GM13977 (cell line): ENCODE measurements around the gene PIM3.

Experiments
- DNase-seq: peaks from one replicate; pipeline ENCODE4 v3.0.0; 2012; ENCODE audit warnings: low spot score
- CTCF ChIP-seq: IDR thresholded peaks from 2 replicates; pipeline ENCODE4 v1.5.1; 2012; ENCODE audit warnings: mild to moderate bottlenecking, control low read depth; ENCODE audit not compliant: insufficient read depth; ENCODE audit errors: extremely low read depth, missing control alignments
- in situ Hi-C: fragments of 300-500 bp; cut with MboI; formaldehyde crosslinking; loops from one replicate; pipeline ENCODE4 v1.12.0; 2022; ENCODE audit warnings: low sequenced_read_pairs, low pct_unique_long_range_greater_than_20kb, mixed read lengths, inconsistent platforms; ENCODE audit not compliant: unreplicated experiment

PIM3 gene

GRCh38 chr22:49933236-49934159 is 27.1 kb upstream of the PIM3 start:
- in situ Hi-C loops: loop anchor here (25.0 kb wide), 1 partner anchor 104 kb away; no protein-coding TSS in a partner anchor
- no peak for TF ChIP-seq CTCF
- no peak for DNase-seq

GRCh38 chr22:49934160-49934890 is 26.2 kb upstream of the PIM3 start:
- DNase-seq: no peak
- in situ Hi-C loops: loop anchor here (25.0 kb wide), 1 partner anchor 103 kb away; no protein-coding TSS in a partner anchor
- TF ChIP-seq CTCF: no peak

GRCh38 chr22:49934891-49935557 is 25.5 kb upstream of the PIM3 start:
- DNase-seq: peak; percentile 88
- no peak for TF ChIP-seq CTCF
- in situ Hi-C loops: loop anchor here (25.0 kb wide), 1 partner anchor 102 kb away; no protein-coding TSS in a partner anchor

- no peak for TF ChIP-seq CTCF
- in situ Hi-C loops: loop anchor here (25.0 kb wide), 1 partner anchor 102 kb away; no protein-coding TSS in a partner anchor
- DNase-seq: no peak
Measured at GRCh38 chr22:49935561-49935960, 25.0 kb upstream of the PIM3 start.

GRCh38 chr22:49936018-49936972 is 24.3 kb upstream of the PIM3 start:
- no peak for TF ChIP-seq CTCF
- in situ Hi-C loops: loop anchor here (25.0 kb wide), 1 partner anchor 101 kb away; no protein-coding TSS in a partner anchor
- DNase-seq: peak; percentile 92
